Measurements from ENCODE around the gene STXBP5.

- TF ChIP-seq CTCF (IDR thresholded peaks at IDR 0.05; ENCODE audit: low read depth, low read length, poor library complexity, severe bottlenecking) (no peak), EZH2phosphoT487 (IDR thresholded peaks at IDR 0.05; ENCODE audit: borderline replicate concordance, low read length) (no peak)
Observed at GRCh38 chr6:147416622-147417021, 212.4 kb downstream of the STXBP5 start.

All from DOHH2 (cell line).